HepG2 (cell line): ENCODE measurements around the gene MED15. TPM values are rescaled to one million over a fixed set of nuclear protein-coding genes. Genes with fewer than 3 reads are reported as not detected.

ENCODE experiments used
- ATAC-seq: fragments of 200-7000 bp; cut with Tn5 transposase; 3 replicates; pipeline ENCODE4 v1.9.1; 2020; ENCODE audit warnings: mild to moderate bottlenecking, moderate library complexity
- BruUV-seq: library from RNA; stranded (reverse); fragments of 400-500 nt; replicated peaks from 2 replicates; lab custom pipeline; 2021; lab: Mats Ljungman, UMichigan
- CTCF ChIA-PET: fragments of 300-600 bp; formaldehyde crosslinking; extraction: SDS; loops from one replicate; lab custom pipeline; 2021; ENCODE audit warnings: low total read pairs, inconsistent platforms, low intra/inter-chr PET ratio; lab: Yijun Ruan, JAX
- POLR2A ChIA-PET: fragments of 350-600 bp; sonication (Branson Sonifier 250); formaldehyde crosslinking; loops from one replicate; lab custom pipeline; 2020; ENCODE audit warnings: antibody characterized with exemption, inconsistent platforms; lab: Yijun Ruan, JAX
- DNase-seq: peaks from one replicate; pipeline ENCODE4 v3.0.0-alpha.2; 2015; ENCODE audit warnings: low spot score
- FAIRE-seq: peaks from 3 replicates; lab custom pipeline; 2011; peaks lifted over from hg19 to GRCh38; lab: Jason Lieb, UNC
- H2AFZ ChIP-seq: one replicate; pipeline ENCODE4 v1.6.1; 2011; ENCODE audit warnings: low read length, inconsistent platforms
- H3K27ac ChIP-seq: fragments of 300-600 bp; 3 replicates; pipeline ENCODE4 v1.8.0; 2011; ENCODE audit warnings: mixed run types, mild to moderate bottlenecking, mixed read lengths, low read length, inconsistent platforms; ENCODE audit not compliant: insufficient read depth; ENCODE audit errors: extremely low read length
- H3K27me3 ChIP-seq, 2 experiments: fragments of 200-600 bp in 1 of 2; 2 replicates in 1 of 2; 3 replicates in 1 of 2; pipeline versions ENCODE4 v1.6.0 to v1.8.0; 2011; ENCODE audit warnings: low read length in 2 of 2, mild to moderate bottlenecking in 2 of 2, moderate library complexity in 2 of 2, inconsistent platforms in 1 of 2; ENCODE audit not compliant: insufficient read depth in 2 of 2, control insufficient read depth in 1 of 2
- H3K36me3 ChIP-seq, 2 experiments: fragments of 200-600 bp in 1 of 2; replicated peaks in 1 of 2; 2 replicates in 1 of 2; 3 replicates in 1 of 2; pipeline versions ENCODE4 v1.5.1 to v1.8.0; 2011; ENCODE audit warnings: low read length in 2 of 2, inconsistent platforms in 1 of 2; ENCODE audit not compliant: insufficient read depth in 2 of 2, control insufficient read depth in 1 of 2
- H3K4me1 ChIP-seq: 2 replicates; pipeline ENCODE4 v1.5.1; 2012; ENCODE audit warnings: low read length, inconsistent platforms; ENCODE audit not compliant: insufficient read depth
- H3K4me2 ChIP-seq: 2 replicates; pipeline ENCODE4 v1.6.0; 2011; ENCODE audit warnings: low read depth, low read length, inconsistent platforms
- H3K4me3 ChIP-seq, 3 experiments: fragments of 200-600 bp in 1 of 3; sonication (generic), shearing (Covaris generic) in 1 of 3; replicated peaks in 1 of 3; 2 replicates each; pipeline ENCODE4 v1.5.1; 2011 to 2016; ENCODE audit warnings: low read length in 3 of 3, inconsistent platforms in 2 of 3, low read depth in 2 of 3, mild to moderate bottlenecking in 2 of 3, control low read depth in 1 of 3, mixed read lengths in 1 of 3; ENCODE audit not compliant: insufficient read depth in 1 of 3
- H3K79me2 ChIP-seq: one replicate; pipeline ENCODE4 v1.6.1; 2011; ENCODE audit warnings: low read length, inconsistent platforms; ENCODE audit not compliant: insufficient read depth
- H3K9ac ChIP-seq: 2 replicates; pipeline ENCODE4 v1.6.0; 2011; ENCODE audit warnings: mild to moderate bottlenecking, low read depth, low read length, inconsistent platforms; ENCODE audit not compliant: insufficient read depth
- H3K9me3 ChIP-seq: 2 replicates; pipeline ENCODE4 v1.5.1; 2012; ENCODE audit warnings: mild to moderate bottlenecking, low read length
- H4K20me1 ChIP-seq: 2 replicates; pipeline ENCODE4 v1.6.0; 2011; ENCODE audit warnings: inconsistent platforms, mild to moderate bottlenecking, low read length, moderate library complexity; ENCODE audit not compliant: insufficient read depth
- CEBPZ ChIP-seq: IDR thresholded peaks from 2 replicates; pipeline ENCODE4 v1.6.1; 2012; ENCODE audit warnings: low read length, improper control_type of control experiment
- CHD4 ChIP-seq: fragments of 200-600 bp; sonication (generic); IDR thresholded peaks from 2 replicates; pipeline ENCODE4 v1.7.0; 2017; ENCODE audit warnings: mild to moderate bottlenecking, low read length, borderline replicate concordance
- MTA3 ChIP-seq: sonication (generic); formaldehyde crosslinking; IDR thresholded peaks from 2 replicates; pipeline ENCODE4 v1.4.0; 2020; ENCODE audit warnings: missing genetic modification reagents
- POLR2A ChIP-seq, 2 experiments: IDR thresholded peaks; 2 replicates each; pipeline ENCODE4 v1.6.1; 2011; ENCODE audit warnings: low read depth in 2 of 2, low read length in 2 of 2, mild to moderate bottlenecking in 1 of 2, moderate library complexity in 1 of 2; ENCODE audit not compliant: insufficient read depth in 1 of 2
- RBFOX2 ChIP-seq: fragments of 200-400 bp; formaldehyde crosslinking; IDR thresholded peaks from 2 replicates; pipeline ENCODE4 v1.6.1; 2017; ENCODE audit warnings: low read depth, mild to moderate bottlenecking, low read length
- REST ChIP-seq, 2 experiments: IDR thresholded peaks; 2 replicates each; pipeline ENCODE4 v1.6.1; 2011 to 2012; ENCODE audit warnings: low read length in 2 of 2, borderline replicate concordance in 1 of 2, low read depth in 1 of 2, mild to moderate bottlenecking in 1 of 2, moderate library complexity in 1 of 2
- RFX5 ChIP-seq: IDR thresholded peaks from 2 replicates; pipeline ENCODE4 v1.6.1; 2011; ENCODE audit warnings: low read depth, low read length, improper control_type of control experiment
- THAP8 ChIP-seq: sonication (generic); formaldehyde crosslinking; IDR thresholded peaks from 2 replicates; pipeline ENCODE4 v1.5.1; 2020; ENCODE audit warnings: missing genetic modification reagents, mild to moderate bottlenecking, borderline replicate concordance
- ZC3H13 ChIP-seq: sonication (generic); formaldehyde crosslinking; IDR thresholded peaks from 2 replicates; pipeline ENCODE4 v1.8.1; 2023; ENCODE audit warnings: mild to moderate bottlenecking, missing genetic modification reagents, moderate library complexity
- ZNF530 ChIP-seq: sonication (generic); formaldehyde crosslinking; IDR thresholded peaks from 2 replicates; pipeline ENCODE4 v1.5.0; 2020; ENCODE audit warnings: low read depth, mild to moderate bottlenecking, missing genetic modification reagents
- WGBS: methylation state at CpG from one replicate; pipeline ENCODE4 v1.1.6; 2017; ENCODE audit warnings: low lambda C conversion rate; 5-methylcytosine and 5-hydroxymethylcytosine counted together
- in situ Hi-C: cut with HindIII; loops from 2 replicates; pipeline ENCODE4 v1.10.0; 2017; ENCODE audit warnings: low pct_unique_long_range_greater_than_20kb; ENCODE audit not compliant: extremely low pct_ligation_motif_present
- intact Hi-C: fragments of 100-400 bp; cut with micrococcal nuclease; formaldehyde crosslinking; loops from one replicate; pipeline ENCODE4 v1.10.0; 2022; ENCODE audit not compliant: unreplicated experiment
- polyA plus RNA-seq, 8 experiments: library from polyadenylated mRNA; depleted of rRNA in 3 of 8; stranded (reverse) in 7 of 8; unstranded in 1 of 8; fragments of >200 nt; fragmentation: Illumina TruSeq in 4 of 8; extraction: Trizol in 4 of 8; gene quantifications; 2 replicates each; pipeline versions ENCODE4 v1.2.1 to v1.2.3, GENCODE V29; 2011 to 2016; ENCODE audit warnings: low read depth in 4 of 8, missing spikeins in 1 of 8, mixed read lengths in 1 of 8; ENCODE audit not compliant: insufficient read depth in 1 of 8
- total RNA-seq, 5 experiments: library from RNA; depleted of rRNA; stranded (reverse); fragments of >200 nt; fragmentation: Illumina TruSeq; extraction: Trizol; gene quantifications; 2 replicates each; pipeline ENCODE4 v1.2.3, GENCODE V29; 2016; ENCODE audit warnings: low read depth in 1 of 5

The MED15 gene
- total and polyA plus RNA-seq, 2 of the 13 experiments (the other 11 are each of a cell fraction or from before 2014, with no cell fraction given): 14.3 to 27.0 TPM

GRCh38 chr22:20578192-20578591, 70.8 kb downstream of the MED15 start:
- ATAC-seq: no peak
- no peak overlapping the region for H3K27ac ChIP-seq
- intact Hi-C loops: no loop called here
- no peaks in the 10 kb centered on the region for H3K4me1 ChIP-seq
- H3K79me2 ChIP-seq: no peaks in the 10 kb centered on the region
- no peak overlapping the region for H3K4me2 ChIP-seq
- DNase-seq: no peak
- CTCF ChIA-PET: no interaction called here
- in situ Hi-C loops: loop anchor here (10.0 kb wide), 2 partner anchors 57 to 163 kb away; no protein-coding TSS in a partner anchor
- peaks cover 4% of the 10 kb centered on the region; the same call in 1 of the 2 replicates for H4K20me1 ChIP-seq
- H3K9me3 ChIP-seq: no peaks in the 10 kb centered on the region
- POLR2A ChIA-PET: no interaction called here
- no peak overlapping the region for H3K4me3 ChIP-seq
- TF ChIP-seq RFX5 (no peak), ZC3H13 (CRISPR knock-in tag) (no peak), ZNF530 (CRISPR knock-in tag) (no peak)
- TF ChIP-seq, all 625 proteins: peak for 0
- no peak for FAIRE-seq
- Histone ChIP-seq H3K9ac (no peak overlapping the region), H2AFZ (no peak overlapping the region), H3K36me3 (peaks cover 40 to 89% of the 10 kb centered on the region in 2 experiments), H3K27me3 (no peaks in the 10 kb centered on the region; a peak in 1 of 5 replicates)
- 96% methylated on average over 7 of the region's 7 CpGs for WGBS
- BruUV-seq: no TSS peak

- Histone ChIP-seq H3K36me3 (peaks cover 43 to 89% of the 10 kb centered on the region in 2 experiments), H4K20me1 (peaks cover 4% of the 10 kb centered on the region; the same call in 1 of the 2 replicates), H3K79me2 (no peaks in the 10 kb centered on the region), H2AFZ (no peak overlapping the region), H3K27me3 (no peaks in the 10 kb centered on the region; a peak in 1 of 5 replicates), H3K27ac (no peak overlapping the region), H3K4me1 (no peaks in the 10 kb centered on the region), H3K4me3 (no peak overlapping the region), H3K9ac (no peak overlapping the region), H3K9me3 (no peaks in the 10 kb centered on the region), H3K4me2 (no peak overlapping the region)
- no peak for ATAC-seq
- WGBS: 100% methylated on average over 1 of the region's 5 CpGs
- BruUV-seq: no TSS peak
- in situ Hi-C loops (loop anchor here (10.0 kb wide), 2 partner anchors 56 to 164 kb away; no protein-coding TSS in a partner anchor), intact Hi-C loops (no loop called here)
- ChIA-PET CTCF (no interaction called here), POLR2A (no interaction called here)
- no peak for FAIRE-seq
- no peak for DNase-seq
- TF ChIP-seq THAP8 (CRISPR knock-in tag) (no peak), POLR2A (IDR thresholded peaks at IDR 0.05; ENCODE audit: insufficient read depth in 1 of 2, low read depth in 2 of 2, low read length in 2 of 2) (no peak), MTA3 (CRISPR knock-in tag) (no peak), REST (IDR thresholded peaks at IDR 0.05; ENCODE audit: borderline replicate concordance in 1 of 2, low read depth in 1 of 2, low read length in 2 of 2) (no peak), CHD4 (no peak), CEBPZ (no peak), RBFOX2 (no peak)
Measured at GRCh38 chr22:20578707-20579106, 71.3 kb downstream of the MED15 start.
